GM21723 (cell line): ENCODE data around the gene SOX6.

ENCODE experiments used
- ATAC-seq: cut with Tn5 transposase; IDR thresholded peaks from one replicate; pipeline ENCODE4 v1.9.1; 2021; ENCODE audit warnings: mild to moderate bottlenecking, moderate library complexity; ENCODE audit not compliant: unreplicated experiment

SOX6 gene

DNA sequence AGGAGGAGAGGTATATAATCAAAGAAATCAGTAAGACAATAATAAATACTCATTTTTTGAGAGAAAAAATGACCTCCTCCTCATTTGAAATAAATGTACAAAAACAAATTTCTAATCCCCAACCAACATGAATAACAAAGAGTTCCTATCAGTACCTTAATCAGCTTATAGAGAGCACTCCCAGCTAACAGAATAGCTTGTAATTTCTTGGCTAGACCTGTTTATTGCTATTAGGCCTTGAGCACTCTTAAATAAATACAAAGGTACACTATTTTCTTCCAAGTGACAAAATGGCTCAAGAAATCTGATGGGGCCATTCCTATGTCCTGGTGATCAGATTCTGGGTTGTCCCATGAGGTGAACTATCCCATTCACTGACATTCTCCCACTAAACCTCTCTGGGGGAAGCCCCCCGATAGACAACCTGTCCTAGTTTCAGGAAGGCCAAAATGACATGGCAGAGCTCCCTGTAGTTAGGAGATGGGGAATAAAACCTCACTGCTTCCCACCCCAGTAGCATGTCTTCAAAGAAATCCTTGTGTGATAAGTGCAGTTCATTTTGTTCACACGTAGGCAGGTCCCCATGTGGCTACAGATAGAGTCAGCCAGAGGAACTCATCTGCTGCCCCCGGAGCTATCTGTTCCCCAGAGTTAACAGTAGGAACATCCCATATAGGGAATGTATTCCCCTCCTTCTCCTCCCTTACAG, 385.7 kb downstream of the SOX6 start:
- no peak for ATAC-seq

DNA sequence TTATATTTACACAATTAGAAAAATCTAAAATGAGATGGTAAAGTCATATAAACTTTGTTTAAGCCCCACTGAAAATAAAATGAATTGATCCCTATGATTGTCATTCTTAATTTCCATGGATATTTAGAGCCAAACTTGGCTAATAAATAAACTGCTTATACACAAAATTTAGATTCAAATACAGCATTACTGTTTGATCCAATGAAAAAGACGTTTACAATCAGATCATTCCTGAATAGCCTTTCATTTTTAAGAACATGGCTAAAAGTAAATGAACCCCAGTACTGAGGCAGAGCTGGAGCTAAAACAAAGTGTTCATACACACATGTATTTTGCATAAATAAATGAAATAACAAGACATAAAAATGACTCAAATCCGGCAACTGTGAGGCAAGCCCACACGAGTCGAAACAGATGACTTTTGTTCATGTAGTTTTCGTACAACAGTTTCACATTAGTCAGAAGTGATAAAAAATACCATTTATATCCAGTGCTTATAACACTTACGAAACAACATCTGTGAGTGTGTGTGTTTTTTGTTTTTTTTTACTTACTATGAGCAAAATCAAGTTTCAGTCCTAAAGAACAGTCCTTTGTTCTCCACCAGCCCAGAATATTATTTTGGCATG, 386.5 kb downstream of the SOX6 start:
- peak; percentile 37 for ATAC-seq

DNA sequence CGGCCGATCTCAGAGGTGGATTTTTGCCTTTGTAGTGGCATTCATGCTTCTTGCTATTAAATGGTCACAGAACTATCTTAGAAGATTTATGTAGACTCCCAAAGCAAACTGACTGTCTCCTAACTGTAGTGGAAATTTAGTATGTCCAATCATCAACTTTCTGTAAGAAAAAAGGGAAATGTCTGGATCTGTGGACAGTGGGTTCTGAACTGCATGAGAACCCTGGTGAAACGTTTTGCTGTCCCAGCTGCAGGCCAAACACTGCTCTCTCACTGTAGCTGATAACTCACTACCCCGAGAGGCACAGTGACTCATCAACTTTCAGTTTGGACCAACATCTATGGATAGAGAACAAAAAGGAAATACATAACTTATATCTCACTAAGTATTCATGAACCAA, 387.1 kb downstream of the SOX6 start:
- ATAC-seq = peak; percentile 80

DNA sequence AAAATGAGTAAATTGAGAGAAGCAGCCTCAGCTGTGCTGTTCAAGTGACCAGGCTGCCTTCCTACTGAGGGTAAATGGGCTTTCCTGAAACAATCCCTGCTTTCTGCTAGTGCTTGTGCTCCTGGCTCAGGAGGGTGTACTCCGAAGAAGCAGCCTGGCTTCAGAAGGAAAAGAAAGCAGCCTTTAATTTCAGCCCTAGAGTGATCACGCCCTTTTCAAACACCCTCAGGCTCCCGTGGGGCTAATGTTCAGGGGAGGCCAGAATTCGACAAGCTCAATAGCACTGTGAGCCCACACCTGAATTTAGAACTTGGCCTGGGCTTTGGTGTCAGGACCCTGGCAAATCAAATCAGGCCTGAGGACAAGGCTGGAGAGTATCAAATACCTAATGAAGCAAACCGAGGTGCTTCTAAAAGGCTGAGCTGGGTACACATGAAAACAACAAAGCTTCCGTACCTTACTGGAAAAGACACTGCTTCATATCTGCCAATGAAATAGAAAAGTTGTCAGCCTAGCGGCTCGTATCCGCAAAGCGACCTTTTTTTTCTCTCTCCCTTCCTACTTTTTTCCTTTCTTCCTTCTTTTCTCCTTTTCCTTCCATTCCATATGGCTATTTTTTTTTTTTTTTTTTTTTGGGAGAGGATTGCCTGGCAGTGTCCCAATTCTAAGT, 387.8 kb downstream of the SOX6 start:
- ATAC-seq = no peak

DNA sequence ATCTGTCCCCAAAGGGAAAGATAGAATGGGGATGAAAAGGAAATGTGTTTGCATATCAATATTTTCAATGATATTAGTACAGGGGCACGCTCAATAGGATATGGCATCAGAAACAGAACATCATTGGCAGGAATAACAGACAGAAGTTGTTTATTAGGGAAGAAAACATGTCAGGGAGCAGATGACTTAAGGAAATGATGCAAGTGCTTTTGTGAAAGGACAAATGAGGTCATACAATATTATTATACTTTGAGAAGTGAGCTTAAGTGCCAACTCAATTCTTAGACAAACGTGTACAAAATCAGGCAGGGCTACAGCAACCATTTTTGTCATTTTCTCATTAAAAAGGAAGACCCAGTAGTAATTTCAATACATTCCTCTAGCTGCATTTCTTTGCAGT, 388.4 kb downstream of the SOX6 start:
- no peak for ATAC-seq

DNA sequence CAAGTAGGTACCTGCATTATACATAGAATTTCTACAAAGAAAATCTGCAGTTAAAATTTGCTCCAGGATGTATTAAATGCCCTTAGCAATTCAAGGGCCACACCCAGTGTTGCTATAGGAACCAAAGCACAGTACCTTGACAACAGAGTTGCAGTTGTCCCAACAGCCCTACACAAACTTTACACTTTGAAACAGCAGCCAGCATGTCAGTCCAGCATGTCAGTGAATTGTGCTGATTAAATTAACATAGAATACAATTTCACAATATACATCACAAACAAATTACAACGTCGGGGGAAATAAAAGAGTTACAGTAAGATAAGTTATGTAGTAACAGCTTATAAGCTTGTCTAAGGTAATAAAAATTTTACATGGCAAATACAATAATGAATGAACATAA, 389.2 kb downstream of the SOX6 start:
- ATAC-seq = no peak

DNA sequence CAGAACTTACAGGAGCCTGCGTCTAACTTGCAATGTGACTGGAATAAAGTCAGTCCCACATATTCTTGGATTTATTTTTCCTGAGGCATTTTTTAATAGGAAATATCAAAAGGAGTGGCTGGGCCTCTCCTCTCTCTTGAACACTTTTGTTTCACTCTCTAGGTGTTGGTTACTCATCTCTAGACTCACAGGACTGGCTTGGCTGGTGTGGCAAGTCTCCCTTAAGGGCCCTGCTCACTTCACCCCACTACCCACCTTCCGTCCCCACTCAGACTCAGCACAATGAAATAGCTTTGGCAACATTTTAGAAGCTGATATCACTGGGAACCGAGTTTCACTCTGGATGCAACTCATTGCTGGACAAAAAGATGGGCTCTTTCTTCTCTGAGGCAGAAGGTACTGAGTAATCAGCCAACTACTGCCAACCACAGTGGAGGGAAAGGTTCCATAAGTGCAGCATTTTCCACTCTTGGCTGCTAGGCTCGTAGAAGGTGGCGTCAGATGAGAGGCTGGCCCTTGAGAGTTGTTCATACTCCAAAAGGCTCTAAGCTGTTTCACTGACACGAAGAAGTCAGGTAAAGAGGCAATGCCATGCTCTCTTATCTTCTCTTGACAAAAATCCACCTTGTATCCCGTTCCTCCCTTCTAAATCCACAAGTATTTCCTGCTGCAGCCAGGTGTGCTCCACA, 390.6 kb downstream of the SOX6 start:
- no peak for ATAC-seq

DNA sequence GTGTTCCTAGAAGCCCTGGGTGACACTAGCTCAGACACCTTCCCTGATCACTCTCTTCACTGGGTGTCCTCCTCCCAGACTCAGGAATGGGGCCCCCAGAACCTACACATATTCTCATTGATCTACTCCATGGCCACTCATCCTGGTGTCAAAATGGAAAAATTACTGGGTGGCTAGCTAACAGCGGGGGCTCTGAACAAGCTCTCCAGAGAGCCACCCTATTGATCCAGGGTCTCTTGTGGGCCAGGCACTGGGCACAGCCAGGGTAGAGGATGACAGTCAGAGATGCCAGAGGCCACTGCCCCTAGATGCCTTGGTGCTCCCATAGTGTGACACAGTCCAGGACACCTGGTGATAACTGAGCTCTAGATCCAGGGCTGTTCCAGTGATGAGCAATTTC, 393.1 kb downstream of the SOX6 start:
- no peak for ATAC-seq

DNA sequence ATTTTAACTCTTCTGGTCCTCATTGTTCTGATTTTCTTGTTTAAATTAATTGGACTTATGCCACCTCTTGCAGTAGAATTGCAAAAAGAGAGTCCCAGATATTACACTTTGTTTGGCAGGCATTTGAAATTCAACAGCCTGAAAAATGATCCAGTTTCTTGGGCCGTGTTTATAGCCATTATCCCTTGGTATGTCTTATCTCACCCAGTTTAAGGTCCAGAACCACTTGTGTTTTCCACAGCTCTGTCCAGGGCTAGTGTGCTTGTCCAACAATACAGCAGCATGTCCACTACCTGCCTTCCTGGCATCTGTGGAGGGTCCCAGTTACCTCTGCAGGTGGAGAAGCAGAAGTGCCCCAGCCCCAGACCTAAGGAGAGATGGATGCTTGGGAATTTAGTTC, 397.4 kb downstream of the SOX6 start:
- ATAC-seq = no peak

DNA sequence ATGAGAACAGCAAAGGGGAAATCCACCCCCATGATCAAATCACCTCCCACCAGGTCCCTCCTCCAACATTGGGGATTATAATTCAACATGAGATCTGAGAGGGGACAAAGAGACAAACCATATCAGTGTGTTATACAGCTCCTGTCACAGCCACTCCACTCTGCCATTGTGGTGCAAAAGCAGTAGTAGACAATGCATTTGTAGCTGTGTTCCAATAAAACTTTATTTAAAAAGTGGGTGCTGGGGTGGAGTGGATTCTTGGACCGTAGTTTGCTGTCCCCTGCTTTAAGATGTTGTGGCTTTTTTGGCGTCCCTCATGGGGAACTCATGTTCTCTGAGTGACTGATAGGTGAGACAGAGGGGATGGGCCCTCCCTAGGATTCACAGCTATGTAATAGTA, 399.1 kb downstream of the SOX6 start:
- no peak for ATAC-seq

DNA sequence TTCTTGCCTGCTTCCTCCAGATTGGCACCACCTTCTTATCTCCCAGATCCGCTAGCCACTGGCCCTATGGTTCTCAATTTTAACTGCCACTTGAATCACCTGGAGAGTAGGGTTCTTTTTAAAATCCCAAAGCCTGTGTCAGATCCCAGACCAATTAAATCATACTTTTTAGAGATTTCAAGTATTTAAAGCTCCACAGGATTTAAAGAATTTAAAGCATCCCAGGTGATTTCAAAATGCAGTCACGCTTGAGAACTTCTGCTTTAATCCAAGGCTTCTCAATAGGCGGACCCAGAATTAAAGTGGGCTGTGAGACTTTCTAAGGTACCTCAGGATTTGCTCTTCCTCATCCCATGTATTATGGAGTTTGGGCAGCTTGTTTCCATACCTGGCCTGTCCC, 400.0 kb downstream of the SOX6 start:
- ATAC-seq = no peak

DNA sequence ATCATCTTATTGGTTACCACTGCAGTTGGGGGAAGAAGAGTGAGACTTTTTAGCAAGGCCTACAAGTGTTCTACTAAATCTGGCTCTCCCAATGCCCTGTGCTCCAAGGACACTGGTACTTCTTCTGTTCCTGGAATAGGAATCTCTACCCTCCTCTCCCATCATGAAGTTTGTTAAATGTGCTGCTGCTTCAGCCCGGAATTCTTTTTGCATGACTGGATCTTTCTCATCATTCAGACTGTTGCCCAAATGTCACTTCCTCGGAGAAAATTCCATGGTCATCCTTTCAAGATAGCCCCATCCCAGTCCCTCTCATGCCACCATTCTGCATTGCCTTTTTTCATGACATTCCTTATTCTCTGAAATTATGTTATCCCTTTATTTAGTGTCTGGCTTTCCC, 400.8 kb downstream of the SOX6 start:
- no peak for ATAC-seq

DNA sequence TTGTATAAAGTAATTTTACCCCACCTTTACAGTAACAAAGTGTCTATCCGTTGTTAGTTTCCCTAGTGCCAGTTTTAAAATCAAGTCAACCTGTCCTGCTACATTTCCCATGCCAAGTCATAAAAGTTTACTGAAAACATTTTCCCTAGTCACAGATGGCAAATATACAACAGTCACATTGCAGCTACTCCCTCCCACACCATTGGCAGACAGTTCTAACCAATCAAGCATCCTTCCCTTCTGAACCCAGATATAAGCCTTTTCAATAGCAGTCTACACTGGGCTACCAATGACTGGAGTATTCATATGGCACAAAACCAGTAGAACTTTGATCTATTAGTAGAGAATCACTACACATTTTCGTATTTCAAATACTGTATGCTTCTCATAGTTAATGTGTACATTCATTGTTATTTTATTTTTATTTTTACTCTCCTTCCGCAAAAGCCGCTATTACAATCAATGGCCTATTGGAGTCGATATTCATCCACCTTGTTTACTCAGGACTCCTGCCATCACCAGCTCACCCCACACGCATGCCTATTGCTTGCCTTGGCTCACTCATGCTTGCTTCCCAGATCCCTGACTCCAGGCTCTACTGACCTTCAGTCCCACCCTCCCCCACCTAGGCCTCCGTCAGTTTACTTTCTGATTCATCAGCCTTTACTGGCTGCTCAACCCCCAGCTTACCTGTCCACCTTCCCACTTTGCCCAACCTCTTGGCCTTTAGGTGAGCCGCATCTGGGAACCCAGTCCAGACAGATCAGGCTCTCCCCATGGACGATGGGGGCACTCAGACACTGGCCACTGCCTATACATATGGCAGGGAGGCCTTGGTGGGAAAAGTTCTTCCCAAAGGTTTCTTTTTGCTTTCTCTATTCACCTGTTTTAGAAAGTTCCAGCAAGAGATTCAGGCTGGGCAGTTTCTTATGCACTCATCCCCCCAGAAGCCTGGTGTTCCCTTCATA, 408.4 kb downstream of the SOX6 start:
- no peak for ATAC-seq

DNA sequence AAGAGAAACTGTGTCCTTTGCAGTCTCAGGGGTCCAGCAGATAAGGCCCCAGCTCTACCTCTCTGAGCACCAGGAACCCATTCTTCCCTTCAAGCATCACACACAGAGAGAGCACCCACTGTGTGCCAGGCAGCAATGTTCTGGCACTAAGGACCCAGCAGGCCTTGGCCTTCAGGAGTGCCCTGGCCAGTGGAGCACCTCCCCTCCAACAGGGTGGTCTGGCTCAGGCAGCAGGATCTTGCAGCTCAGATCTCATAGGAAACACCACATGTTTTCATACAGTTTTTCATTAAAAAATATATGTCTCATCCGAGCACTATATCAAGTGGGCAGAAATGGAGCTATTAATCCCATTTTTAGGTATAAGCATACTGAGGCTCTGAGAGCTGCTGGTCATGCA, 410.6 kb downstream of the SOX6 start:
- no peak for ATAC-seq

DNA sequence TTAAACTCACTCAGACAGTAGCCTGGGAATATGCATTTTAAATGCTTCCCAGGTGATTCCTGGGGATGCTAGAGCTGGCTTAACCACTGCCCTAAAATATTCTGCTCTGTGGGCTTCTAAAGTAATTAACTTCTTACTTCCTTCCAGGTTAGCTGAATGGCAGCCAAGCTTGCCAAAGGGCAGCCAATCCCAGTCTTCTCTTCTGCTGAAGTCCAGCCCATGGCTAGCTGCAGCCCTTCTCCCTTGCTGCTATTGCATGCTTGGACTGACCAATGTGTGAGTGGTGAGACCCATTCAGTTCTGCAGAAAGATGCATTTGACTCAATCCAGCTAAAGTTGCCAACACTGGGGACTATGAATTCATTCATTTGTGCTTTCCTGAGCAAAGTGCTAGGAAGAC, 411.9 kb downstream of the SOX6 start:
- ATAC-seq = no peak

DNA sequence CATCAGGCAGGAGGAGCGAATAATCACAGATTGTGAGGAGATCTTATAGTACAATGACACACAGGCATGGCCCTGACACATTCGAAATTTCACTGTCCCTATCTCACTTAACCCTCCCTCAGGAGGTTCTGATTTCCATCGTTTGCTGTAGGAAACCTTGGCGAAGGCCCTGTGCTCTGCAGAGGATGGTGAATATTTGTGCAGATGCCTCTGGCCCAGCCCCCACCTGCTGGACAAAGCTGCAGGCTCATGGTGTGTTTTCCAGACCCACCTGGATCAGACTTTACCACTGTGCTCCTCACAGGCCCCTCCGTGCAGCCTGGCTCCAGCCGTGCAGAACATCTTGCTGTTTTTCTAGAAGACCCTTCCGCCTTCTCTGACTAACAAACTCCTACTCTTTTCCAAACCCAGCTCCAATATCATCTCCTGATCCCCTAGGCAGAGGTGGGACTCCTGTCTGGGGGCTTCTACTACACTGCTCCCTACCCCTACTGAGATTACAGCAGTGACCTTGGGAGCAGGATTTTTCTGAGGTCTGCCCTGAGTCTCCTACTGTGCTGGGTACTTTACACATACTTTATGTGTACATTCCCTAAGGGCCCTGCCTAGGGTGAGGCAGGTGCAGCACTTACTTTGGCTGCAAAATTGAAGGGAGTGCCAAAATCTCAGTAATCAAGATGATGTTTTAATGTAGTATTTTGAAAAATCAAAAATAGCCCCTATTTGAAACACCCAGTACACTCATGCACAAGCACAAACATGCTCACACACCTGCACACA, 412.7 kb downstream of the SOX6 start:
- ATAC-seq = no peak

DNA sequence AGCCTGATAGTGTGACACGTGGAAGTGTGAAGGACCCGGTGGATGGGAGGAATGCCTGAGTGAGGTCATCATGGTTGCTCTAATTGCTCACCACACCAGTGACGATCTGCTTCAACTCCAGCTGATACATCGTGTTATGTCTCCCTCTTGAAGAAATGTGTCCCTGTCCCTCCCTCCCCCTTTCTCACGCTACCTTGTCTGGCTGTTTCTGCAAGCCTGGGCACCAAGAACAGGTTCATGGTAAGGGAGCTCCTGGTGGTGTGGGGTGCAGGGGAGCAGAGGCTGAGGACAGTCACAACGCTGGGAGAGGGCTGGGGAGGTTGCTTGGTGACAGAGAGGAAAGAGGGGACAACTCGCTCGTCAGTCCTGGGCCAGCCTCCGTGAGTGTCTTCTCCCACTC, 413.4 kb downstream of the SOX6 start:
- no peak for ATAC-seq

DNA sequence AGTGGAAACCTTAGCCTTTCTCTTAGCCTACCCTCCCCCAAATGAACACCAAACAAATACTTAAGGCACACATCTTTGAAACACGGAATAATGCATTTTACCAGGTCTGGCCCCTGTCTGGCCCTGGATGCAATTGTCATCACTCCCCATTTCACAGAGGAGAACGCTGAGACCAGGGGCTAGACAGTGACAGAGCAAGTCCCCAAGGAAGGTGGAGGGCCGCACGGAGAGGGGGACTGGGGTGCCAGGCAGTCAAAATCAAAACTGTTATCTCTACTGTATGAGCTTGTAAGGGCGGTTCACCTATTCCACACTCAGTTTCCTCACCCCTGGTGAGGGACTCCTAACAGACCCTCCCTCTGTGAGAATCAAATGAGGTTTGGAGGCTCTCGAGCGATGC, 414.2 kb downstream of the SOX6 start:
- no peak for ATAC-seq

DNA sequence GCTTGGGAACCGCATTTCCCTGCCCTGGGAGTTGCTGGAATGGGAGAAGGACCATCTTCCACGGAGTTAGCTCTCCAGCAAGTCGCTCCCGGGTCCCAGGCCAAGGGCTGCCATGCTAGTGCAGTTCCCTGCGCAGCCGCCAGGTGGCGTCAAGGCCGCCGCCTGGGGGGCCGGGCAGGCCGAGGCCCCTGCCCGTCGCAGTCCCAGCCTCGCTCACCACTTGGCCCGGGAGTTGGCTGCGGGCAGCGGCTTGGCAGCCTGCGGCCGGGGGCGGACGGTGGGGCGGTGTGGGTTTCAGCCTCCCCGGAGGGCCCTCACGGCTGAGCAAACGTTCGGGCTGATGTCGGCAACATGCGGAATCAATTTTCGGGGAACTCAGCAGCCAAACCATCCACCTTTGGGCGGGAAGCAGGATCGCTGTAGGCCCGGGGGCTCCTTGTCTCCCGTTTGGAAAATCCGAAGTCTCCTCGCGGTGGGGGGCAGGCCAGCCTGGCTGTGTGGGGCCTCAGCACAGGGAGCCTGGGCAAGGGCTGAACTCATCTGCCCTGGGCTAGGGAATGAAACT, 415.1 kb downstream of the SOX6 start:
- ATAC-seq = peak; percentile 71
